Stomach (tissue), 9 donors: Measurements from ENCODE around the gene XXYLT1. TPM values are rescaled to one million over a fixed set of nuclear protein-coding genes. Genes with fewer than 3 reads are reported as not detected.
A peak's percentile ranks its signal among the peaks of the same experiment; 100 is the strongest.

Experiments used
- DNase-seq, 2 donors: peaks; one replicate each; pipeline versions ENCODE4 v3.0.0 to v3.0.0-alpha.2; 2013 to 2019
- H3K27ac ChIP-seq, 5 donors: fragments of 200-600 bp in 4 of 5; sonication (generic) in 4 of 5; one replicate each; pipeline ENCODE4 v1.5.1; 2013 to 2019; ENCODE audit warnings: mild to moderate bottlenecking in 1 of 5, moderate library complexity in 1 of 5
- H3K27me3 ChIP-seq, 3 donors: fragments of 200-600 bp; sonication (generic); one replicate each; pipeline ENCODE4 v1.5.1; 2017 to 2019; ENCODE audit warnings: mixed run types in 1 of 3
- H3K36me3 ChIP-seq, 4 donors: fragments of 200-600 bp; sonication (generic); 1 replicate in 3 of 4; 2 replicates in 1 of 4; pipeline ENCODE4 v1.5.1; 2016 to 2019
- H3K4me1 ChIP-seq, 4 donors: fragments of 200-600 bp; sonication (generic); one replicate each; pipeline ENCODE4 v1.5.1; 2016 to 2019
- H3K4me3 ChIP-seq, 4 donors: fragments of 200-600 bp; sonication (generic) in 3 of 4; one replicate each; pipeline ENCODE4 v1.5.1; 2016 to 2019; ENCODE audit warnings: mild to moderate bottlenecking in 1 of 4
- H3K9me3 ChIP-seq, 4 donors: fragments of 200-600 bp; sonication (generic); one replicate each; pipeline ENCODE4 v1.5.1; 2016 to 2019
- CTCF ChIP-seq, 7 experiments: fragments of 450-650 bp in 4 of 7; fragments of 200-600 bp in 3 of 7; sonication (generic) in 3 of 7; IDR thresholded peaks; one replicate each; pipeline ENCODE4 v1.5.1; 2016 to 2019; ENCODE audit warnings: antibody characterized with exemption in 7 of 7, control low read depth in 2 of 7, mild to moderate bottlenecking in 1 of 7
- EP300 ChIP-seq: sonication (generic); formaldehyde crosslinking; IDR thresholded peaks from one replicate; pipeline ENCODE4 v1.6.1; 2017; ENCODE audit warnings: antibody characterized with exemption
- POLR2A ChIP-seq, 4 donors: fragments of 450-650 bp; IDR thresholded peaks; one replicate each; pipeline ENCODE4 v1.6.1; 2016; ENCODE audit warnings: antibody characterized with exemption in 4 of 4, control low read depth in 2 of 4, mild to moderate bottlenecking in 1 of 4, moderate library complexity in 1 of 4
- POLR2AphosphoS5 ChIP-seq, 3 donors: sonication (generic); formaldehyde crosslinking; IDR thresholded peaks; one replicate each; pipeline ENCODE4 v1.6.1; 2016; ENCODE audit warnings: antibody characterized with exemption in 3 of 3
- WGBS, 5 donors: extraction: QIAGEN DNeasy Blood & Tissue Kit in 3 of 5; methylation state at CpG; one replicate each; pipeline versions ENCODE4 v1.1.5 to v1.1.7; 2013 to 2018; 5-methylcytosine and 5-hydroxymethylcytosine counted together
- intact Hi-C: fragments of 100-400 bp; cut with DNase I; formaldehyde crosslinking; loops from one replicate; pipeline ENCODE4 v1.15.1; 2023; ENCODE audit warnings: low total_unique reads
- polyA plus RNA-seq, 3 donors: library from polyadenylated mRNA; stranded (reverse); fragments of 200-250 nt; gene quantifications; one replicate each; pipeline ENCODE4 v1.2.3, GENCODE V29; 2013
- total RNA-seq, 5 donors: library from RNA; depleted of rRNA; stranded (reverse); fragments of >200 nt; gene quantifications; one replicate each; pipeline versions ENCODE4 v1.1.0 to v1.2.3, GENCODE V29; 2014 to 2016
- donor health status: healthy with polysubstance abuse.
- donor health status: Bipolar disorder and iron deficiency.
- donor health status: healthy.

The XXYLT1 gene
- total and polyA plus RNA-seq, 8 donors = 2.1 to 41.5 (median 11.4) TPM; not detected in 1

GRCh38 chr3:195125646-195126045 is 145.3 kb downstream of the XXYLT1 start:
- Histone ChIP-seq H3K27ac (no peak overlapping the region), H3K4me3 (no peak overlapping the region), H3K36me3 (no peaks in the 10 kb centered on the region), H3K27me3 (no peaks in the 10 kb centered on the region), H3K9me3 (no peaks in the 10 kb centered on the region), H3K4me1 (peaks cover 0 to 11% (median 5%) of the 10 kb centered on the region in 4 donors)
- 82 to 97% (median 89%) methylated on average over 11 of the region's 11 CpGs for WGBS, 5 donors
- no peak for DNase-seq
- no peak for TF ChIP-seq POLR2AphosphoS5 (IDR thresholded peaks at IDR 0.05)
- intact Hi-C loops = no loop called here

- H3K4me3 ChIP-seq = no peak overlapping the region
- DNase-seq = no peak
- WGBS, 5 donors = 59 to 71% (median 67%) methylated on average over 11 to 18 of the region's 18 CpGs
- H3K9me3 ChIP-seq = no peaks in the 10 kb centered on the region
- H3K4me1 ChIP-seq = peaks cover 0 to 11% (median 9%) of the 10 kb centered on the region in 4 donors
- no peak overlapping the region for H3K27ac ChIP-seq
- H3K36me3 ChIP-seq = no peaks in the 10 kb centered on the region
- TF ChIP-seq EP300 = no peak
- TF ChIP-seq CTCF (IDR thresholded peaks at IDR 0.05) = no peak
- no peak for TF ChIP-seq POLR2A (IDR thresholded peaks at IDR 0.05)
- no peak for TF ChIP-seq POLR2AphosphoS5 (IDR thresholded peaks at IDR 0.05)
- no peaks in the 10 kb centered on the region for H3K27me3 ChIP-seq
- intact Hi-C loops = no loop called here
Observed at GRCh38 chr3:195124378-195124992, 146.5 kb downstream of the XXYLT1 start.

- no peak for DNase-seq
- H3K27me3 ChIP-seq = no peaks in the 10 kb centered on the region
- H3K36me3 ChIP-seq = no peaks in the 10 kb centered on the region
- H3K27ac ChIP-seq = no peak overlapping the region
- TF ChIP-seq EP300 (no peak), POLR2AphosphoS5 (IDR thresholded peaks at IDR 0.05) (no peak), CTCF (IDR thresholded peaks at IDR 0.05) (no peak), POLR2A (IDR thresholded peaks at IDR 0.05) (no peak)
- intact Hi-C loops = no loop called here
- no peaks in the 10 kb centered on the region for H3K9me3 ChIP-seq
- no peak overlapping the region for H3K4me3 ChIP-seq
- 85 to 91% (median 88%) methylated on average over 13 of the region's 13 CpGs for WGBS, 5 donors
- peaks cover 5 to 13% (median 5%) of the 10 kb centered on the region in 4 donors for H3K4me1 ChIP-seq
Observed at GRCh38 chr3:195123281-195123691, 147.7 kb downstream of the XXYLT1 start.

- intact Hi-C loops = no loop called here
- WGBS, 5 donors = 93 to 96% (median 93%) methylated on average over 4 of the region's 4 CpGs
- TF ChIP-seq EP300 (no peak), CTCF (IDR thresholded peaks at IDR 0.05) (no peak), POLR2AphosphoS5 (IDR thresholded peaks at IDR 0.05) (no peak), POLR2A (IDR thresholded peaks at IDR 0.05) (no peak)
- DNase-seq = no peak
- Histone ChIP-seq H3K4me1 (peaks cover 0 to 22% (median 6%) of the 10 kb centered on the region in 4 donors), H3K36me3 (no peaks in the 10 kb centered on the region), H3K27ac (no peak overlapping the region), H3K4me3 (no peak overlapping the region), H3K27me3 (no peaks in the 10 kb centered on the region), H3K9me3 (no peaks in the 10 kb centered on the region)
Observed at GRCh38 chr3:195122261-195122660, 148.7 kb downstream of the XXYLT1 start.

- H3K4me3 ChIP-seq = no peak overlapping the region
- 91 to 100% (median 94%) methylated on average over 2 of the region's 2 CpGs for WGBS, 5 donors
- TF ChIP-seq POLR2AphosphoS5 (IDR thresholded peaks at IDR 0.05) = no peak
- TF ChIP-seq EP300 = no peak
- TF ChIP-seq CTCF (IDR thresholded peaks at IDR 0.05) = no peak
- no peak for TF ChIP-seq POLR2A (IDR thresholded peaks at IDR 0.05)
- peak overlapping the region in 4 of 5 donors; percentile 19 to 64 (median 52) for H3K27ac ChIP-seq
- H3K36me3 ChIP-seq = no peaks in the 10 kb centered on the region
- H3K9me3 ChIP-seq = no peaks in the 10 kb centered on the region
- peaks cover 0 to 22% (median 6%) of the 10 kb centered on the region in 4 donors for H3K4me1 ChIP-seq
- H3K27me3 ChIP-seq = no peaks in the 10 kb centered on the region
- DNase-seq = no peak
- intact Hi-C loops = no loop called here
Observed at GRCh38 chr3:195120267-195120601, 150.7 kb downstream of the XXYLT1 start.
